ENCODE results near the gene ADGRD1.

The ADGRD1 gene

DNA sequence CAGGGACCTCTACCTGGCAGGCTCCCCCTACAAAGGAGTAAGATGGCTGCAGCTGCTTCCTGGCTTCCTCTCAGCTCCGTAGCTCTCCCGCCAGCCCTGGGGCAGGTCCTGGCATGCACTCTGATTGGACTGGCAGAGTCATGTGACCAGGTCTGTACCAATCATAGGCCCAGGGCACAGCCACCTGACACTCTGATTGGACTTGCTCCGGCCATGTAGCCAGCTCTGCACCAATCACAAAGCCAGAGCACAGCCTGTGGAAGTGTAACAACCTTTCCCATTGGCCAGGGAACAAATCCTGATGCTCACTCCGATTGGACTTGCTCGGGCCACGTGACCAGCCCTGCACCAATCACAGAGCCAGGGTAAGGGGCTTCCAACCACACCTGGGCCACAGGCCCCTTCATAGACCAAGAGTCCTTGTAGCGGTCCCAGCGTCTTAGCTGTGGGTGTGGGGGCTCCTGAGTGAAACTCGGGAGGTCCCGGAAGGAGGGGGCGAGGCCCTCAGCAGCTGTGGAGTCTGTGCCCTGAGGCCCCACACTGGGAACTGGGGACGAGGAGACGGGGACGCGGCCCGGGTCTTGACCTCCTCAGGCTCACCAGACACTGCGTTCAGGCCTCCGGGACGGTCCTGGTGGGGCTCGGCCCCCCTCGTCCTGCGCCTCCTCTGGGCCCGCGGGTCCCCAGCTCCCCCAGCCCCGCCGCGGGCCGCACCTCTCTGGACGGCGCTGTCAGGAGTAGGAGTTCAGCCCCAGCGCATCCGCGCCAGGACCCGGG is 210.6 kb downstream of the ADGRD1 start:
- DNase-seq (ENCODE audit: low spot score) = no peak

DNA sequence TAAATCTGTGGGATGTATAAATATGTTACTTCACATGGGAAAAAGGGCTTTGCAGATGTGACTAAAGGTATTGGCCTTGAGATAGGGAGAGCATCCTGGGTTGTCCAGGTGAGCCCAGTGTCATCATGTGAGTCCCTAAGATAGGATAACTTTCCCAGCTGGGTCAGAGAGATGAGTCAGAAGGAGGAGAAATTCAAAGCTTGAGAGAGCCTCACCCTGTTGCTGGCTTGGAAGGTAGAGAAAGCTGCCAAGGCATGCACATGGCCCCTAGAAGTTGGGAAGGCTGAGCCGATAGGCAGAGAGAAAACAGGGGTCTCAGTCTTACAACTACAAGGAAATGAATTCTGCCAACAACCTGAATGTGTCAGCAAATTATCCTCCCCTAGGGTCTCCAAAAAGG is 213.0 kb downstream of the ADGRD1 start:
- DNase-seq (ENCODE audit: low spot score) = no peak

DNA sequence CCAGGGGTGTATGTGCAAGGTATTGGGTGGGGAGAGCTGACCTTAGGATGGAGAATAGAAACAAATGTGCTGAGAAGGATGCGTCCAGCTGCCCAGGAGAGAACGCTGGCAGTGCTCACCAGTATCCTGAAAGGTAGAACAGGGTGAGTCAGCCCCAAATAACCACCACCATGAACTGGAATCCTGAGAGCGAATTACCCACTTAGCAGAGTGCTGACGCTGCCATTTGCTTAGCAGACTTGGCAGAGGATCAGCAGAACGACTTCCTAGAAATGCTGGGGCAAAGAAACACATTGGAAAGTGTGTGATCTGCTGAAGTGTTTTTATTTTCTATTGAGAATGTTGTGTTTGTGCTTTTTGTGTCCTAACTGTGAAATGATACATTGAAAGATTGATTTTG is 213.6 kb downstream of the ADGRD1 start:
- DNase-seq (ENCODE audit: low spot score) = no peak

DNA sequence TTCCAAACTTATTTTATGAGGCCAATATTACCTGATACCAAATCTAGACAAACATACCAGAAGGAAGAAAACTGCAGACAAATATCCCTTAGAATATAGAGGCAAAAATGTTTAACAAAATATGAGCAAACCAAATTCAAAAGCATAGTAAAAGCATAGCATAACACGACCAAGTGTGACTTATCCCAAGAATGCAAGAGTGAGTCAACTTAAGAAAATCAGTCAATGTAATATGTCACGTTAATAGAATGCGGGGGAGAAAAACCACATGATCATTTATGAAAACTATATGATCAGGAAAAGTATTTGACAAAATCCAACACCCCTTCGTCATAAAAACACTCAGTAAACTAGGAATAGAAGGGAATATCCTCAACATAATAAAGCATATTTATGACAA is 217.3 kb downstream of the ADGRD1 start:
- no peak for DNase-seq (ENCODE audit: low spot score)

DNA sequence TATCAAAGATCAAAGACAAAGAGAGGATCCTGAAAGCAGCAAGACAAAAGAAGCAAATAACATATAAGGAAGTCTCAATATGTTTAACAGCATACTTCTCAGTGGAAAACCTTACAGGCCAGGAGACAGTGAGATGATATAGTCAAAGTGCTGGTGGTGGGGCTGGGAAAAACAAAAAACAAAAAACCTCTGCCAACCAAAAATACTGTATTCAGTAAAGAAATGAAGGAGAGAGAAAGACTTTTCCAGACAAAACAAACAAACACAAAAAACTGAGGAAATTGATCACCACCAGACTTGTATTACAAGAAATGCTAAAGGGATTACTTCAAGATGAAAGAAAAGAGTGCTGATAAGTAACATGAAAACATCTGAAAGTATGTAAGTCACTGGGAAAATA is 221.2 kb downstream of the ADGRD1 start:
- no peak for DNase-seq (ENCODE audit: low spot score)

DNA sequence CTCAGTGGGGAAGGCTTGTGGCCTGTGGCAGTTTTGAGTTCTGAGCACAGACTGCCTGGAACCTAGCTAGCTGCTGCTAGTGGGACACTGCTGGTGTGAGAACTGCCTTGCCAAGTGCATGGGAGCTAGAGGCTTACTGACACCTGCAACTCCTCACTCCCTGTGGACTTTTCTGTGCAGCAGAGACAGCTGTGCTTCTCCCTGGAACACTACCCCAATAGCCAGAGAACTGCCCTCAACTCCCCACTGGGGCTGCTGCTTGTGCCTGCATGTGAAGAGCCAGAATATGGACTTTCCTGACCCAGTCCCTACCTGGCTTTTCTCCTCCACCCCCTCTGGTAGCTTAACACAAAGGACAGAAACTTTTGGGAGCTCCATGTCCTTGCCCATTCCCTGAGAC is 222.6 kb downstream of the ADGRD1 start:
- no peak for DNase-seq (ENCODE audit: low spot score)

DNA sequence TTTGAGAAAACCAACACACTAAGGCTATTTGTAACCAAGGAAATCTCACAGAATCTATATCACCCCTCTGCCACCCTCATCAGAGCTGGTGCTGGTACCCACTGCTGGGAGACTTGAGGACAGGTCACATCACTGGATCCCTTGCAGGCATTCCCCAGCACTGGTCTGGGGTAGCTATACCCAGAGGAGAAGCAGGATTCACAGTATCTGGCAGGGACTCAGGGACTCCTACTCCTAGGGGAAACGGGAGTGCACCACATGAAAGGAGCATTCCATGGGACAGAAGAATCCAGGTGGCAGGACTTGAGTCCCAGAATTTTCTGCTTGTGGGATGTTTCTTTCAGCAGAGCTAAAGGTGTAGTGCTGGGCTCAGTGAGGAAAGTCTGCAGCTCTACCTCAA is 223.2 kb downstream of the ADGRD1 start:
- DNase-seq (ENCODE audit: low spot score) = no peak

DNA sequence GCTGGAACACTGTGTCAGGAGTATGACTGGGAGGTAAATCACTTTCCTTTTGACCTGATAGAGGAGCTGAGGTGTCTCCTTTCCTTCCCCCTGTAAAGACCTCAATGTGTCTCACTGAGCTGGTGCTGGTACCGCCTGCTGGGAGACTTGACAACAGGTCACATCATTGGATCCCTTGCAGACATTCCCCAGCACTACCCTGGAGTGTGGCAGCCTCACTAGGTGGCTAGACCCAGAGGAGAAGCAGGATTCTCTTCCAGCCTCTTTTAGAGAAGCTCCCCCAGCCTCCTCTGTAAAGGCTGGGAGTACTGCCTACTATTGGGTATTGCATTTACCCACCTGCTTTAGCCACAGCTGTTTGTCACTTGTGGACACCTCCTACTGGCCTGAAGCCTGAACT is 223.9 kb downstream of the ADGRD1 start:
- no peak for DNase-seq (ENCODE audit: low spot score)

DNA sequence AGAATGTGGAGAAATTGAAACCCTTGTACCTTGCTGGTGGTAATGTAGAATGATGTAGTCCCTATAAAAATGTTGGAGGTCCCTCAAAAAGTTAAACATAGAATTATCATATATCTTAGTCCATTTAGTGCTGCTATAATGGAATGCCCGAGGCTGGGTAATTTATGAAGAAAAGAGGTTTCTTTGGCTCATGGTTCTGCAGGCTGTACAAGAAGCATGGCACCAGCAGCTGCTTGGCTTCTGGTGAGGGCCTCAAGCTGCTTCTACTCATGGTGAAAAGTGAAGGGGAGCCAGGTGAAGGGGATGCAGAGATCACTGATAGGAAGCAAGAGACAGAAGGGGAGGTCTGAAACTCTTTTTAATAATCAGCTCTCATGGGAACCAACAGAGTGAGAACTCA is 233.9 kb downstream of the ADGRD1 start:
- no peak for DNase-seq (ENCODE audit: low spot score)

DNA sequence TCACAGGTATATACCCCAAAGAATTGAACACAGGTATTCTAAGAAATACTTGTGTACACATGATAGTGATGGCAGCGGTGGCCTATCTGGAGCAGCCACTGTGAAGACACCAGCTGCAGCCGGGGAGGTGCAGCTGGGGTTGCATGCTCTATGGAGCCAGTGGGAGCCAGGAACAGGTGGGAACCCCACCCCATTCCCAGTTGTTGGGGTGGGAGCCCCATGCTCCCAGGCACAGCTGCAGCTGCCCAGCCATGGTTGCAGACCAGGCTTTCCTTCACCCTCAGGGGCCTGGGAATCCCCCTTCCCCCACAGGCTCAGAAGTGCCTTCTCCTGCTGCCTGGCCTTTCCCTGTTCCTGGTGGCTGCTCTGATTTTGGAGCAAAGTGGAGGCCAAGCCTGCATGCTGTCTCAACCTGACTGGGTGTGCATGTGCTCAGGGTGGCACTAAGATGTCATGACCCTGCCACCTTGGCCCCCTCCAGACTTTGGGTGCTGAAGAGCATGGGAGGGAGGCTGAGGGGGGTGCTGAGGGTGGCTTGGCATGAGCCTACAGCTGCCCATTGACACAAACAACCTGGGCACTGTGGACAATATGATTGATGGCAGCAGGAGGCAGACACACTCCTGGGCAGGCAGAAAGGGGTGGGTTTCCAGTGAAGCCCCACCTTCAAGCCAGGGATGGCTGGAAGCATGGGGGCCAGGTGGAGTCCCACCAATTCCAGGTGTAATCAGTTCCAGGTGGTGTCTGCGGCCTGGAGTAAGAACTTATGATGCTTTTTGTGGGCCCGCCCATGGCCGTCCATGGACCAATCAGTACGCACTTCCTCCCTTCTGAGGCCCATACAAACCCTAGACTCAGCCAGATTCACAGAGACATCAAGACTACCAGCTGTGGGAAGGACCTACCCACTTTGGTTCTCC is 234.7 kb downstream of the ADGRD1 start:
- DNase-seq (ENCODE audit: low spot score) = no peak

DNA sequence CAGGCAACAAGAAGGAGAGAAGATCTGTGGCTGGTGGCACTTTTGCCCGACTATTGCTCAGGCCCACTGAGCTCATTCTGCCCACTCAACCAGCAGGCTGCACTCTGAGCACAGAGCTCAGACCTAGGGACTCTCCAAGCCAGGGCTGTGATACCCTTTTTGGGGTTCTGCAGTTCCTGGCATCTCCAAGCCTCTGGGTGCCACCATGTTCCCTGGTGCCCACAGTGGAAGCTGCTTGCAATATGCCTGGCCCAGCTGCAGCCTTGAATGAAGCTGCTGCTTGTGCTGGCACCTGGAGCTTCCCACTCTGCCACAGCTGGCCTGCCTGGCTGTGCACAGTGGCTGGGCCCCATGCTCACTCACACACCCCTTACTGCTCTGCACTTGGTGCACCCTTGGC is 236.1 kb downstream of the ADGRD1 start:
- DNase-seq (ENCODE audit: low spot score) = no peak

DNA sequence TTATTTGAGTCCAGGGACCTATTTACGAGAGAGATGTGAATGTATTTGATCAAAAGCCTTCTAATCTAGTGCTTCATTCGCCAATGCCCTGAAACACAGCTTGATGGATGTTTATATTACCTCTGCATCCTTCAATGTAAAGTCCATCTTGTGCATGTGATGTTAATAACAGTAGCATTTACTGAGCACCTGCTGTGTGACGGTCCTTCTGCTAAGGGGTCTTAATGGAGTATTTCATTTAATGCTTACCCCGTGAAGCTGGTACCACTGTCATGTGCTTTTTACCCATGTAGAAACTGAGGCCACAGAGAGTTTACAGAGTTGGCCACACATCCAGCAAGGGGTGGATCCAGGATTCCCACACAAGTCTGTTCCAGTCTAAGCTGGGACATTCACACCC is 237.3 kb downstream of the ADGRD1 start:
- no peak for DNase-seq (ENCODE audit: low spot score)

All from left forelimb (tissue), 1 donor.